ENCODE data around the gene SNX9. TPM values are rescaled to one million over a fixed set of nuclear protein-coding genes. Genes with fewer than 3 reads are reported as not detected.

The SNX9 gene
- total and polyA plus RNA-seq, 2 of the 4 experiments (the other 2 are of a cell fraction), result 35.3 to 41.2 TPM

- POLR2A ChIA-PET (ENCODE audit: unreplicated experiment), result no interaction called here
- BruUV-seq (replicated peaks), result no TSS peak
- Histone ChIP-seq H4K5ac (ENCODE audit: low read depth, low read length) (no peak overlapping the region), H2BK15ac (ENCODE audit: low read depth, low read length) (no peak overlapping the region), H3K4me2 (ENCODE audit: low read depth, low read length) (no peak overlapping the region), H2BK20ac (ENCODE audit: low read depth, low read length) (no peak overlapping the region), H3K27me3 (ENCODE audit: control insufficient read depth, insufficient read depth, low read length) (no peaks in the 10 kb centered on the region), H3K9me1 (ENCODE audit: insufficient read depth, low read length) (peaks cover 11% of the 10 kb centered on the region), H3K4me3 (ENCODE audit: insufficient read depth, low read depth, low read length) (no peak overlapping the region), H4K20me1 (ENCODE audit: insufficient read depth, low read length) (peaks cover 96% of the 10 kb centered on the region), H2AFZ (replicated peaks; ENCODE audit: low read length, poor library complexity) (no peak overlapping the region), H3K9ac (ENCODE audit: low read depth, low read length) (no peak overlapping the region), H3K18ac (ENCODE audit: low read depth, low read length) (no peak overlapping the region), H3K9me3 (ENCODE audit: control insufficient read depth, insufficient read depth, low read length) (peaks cover 11% of the 10 kb centered on the region), H3K23ac (ENCODE audit: low read depth, low read length) (no peak overlapping the region), H2BK120ac (ENCODE audit: low read depth, low read length) (no peak overlapping the region), H3K4ac (ENCODE audit: low read depth, low read length) (no peak overlapping the region), H2AK5ac (ENCODE audit: low read depth, low read length) (no peak overlapping the region), H3K4me1 (ENCODE audit: control insufficient read depth, insufficient read depth, low read length) (peaks cover 10% of the 10 kb centered on the region), H3K36me3 (ENCODE audit: control insufficient read depth, insufficient read depth, low read length) (no peaks in the 10 kb centered on the region), H4K8ac (ENCODE audit: low read depth in 2 of 2, low read length in 2 of 2) (no peak overlapping the region), H4K91ac (ENCODE audit: insufficient read depth, low read depth, low read length) (no peak overlapping the region), H3K79me1 (ENCODE audit: low read depth in 1 of 2, low read length in 2 of 2) (peaks cover 33 to 85% of the 10 kb centered on the region in 2 experiments), H3K56ac (ENCODE audit: extremely low read depth, insufficient read depth, low read length) (no peak overlapping the region), H2AK9ac (replicated peaks; ENCODE audit: low read depth, low read length, poor library complexity) (no peak overlapping the region), H3K27ac (ENCODE audit: insufficient read depth, low read length) (no peak overlapping the region), H3K14ac (replicated peaks; ENCODE audit: low read depth, low read length) (no peak overlapping the region), H2BK5ac (ENCODE audit: low read depth, low read length, poor library complexity, severe bottlenecking) (no peak overlapping the region)
- dilution Hi-C loops (cut with HindIII; ENCODE audit: low sequenced_read_pairs, unreplicated experiment) (no loop called here), in situ Hi-C loops (cut with MboI; ENCODE audit: low sequenced_read_pairs) (no loop called here), intact Hi-C loops (cut with micrococcal nuclease) (no loop called here)
- WGBS, 2 experiments (ENCODE audit: extremely low coverage in 2 of 2, insufficient read length in 1 of 2), result 92% methylated on average over 2 of the region's 4 CpGs; no CpG with 5 or more reads in 1 of the 2 experiments
- CTCF ChIA-PET, result interaction anchor here (0.5 kb wide), 1 partner anchor 34 kb away, joined by 3 read pairs; no protein-coding TSS in a partner anchor
- no peak for TF ChIP-seq USF2 (IDR thresholded peaks at IDR 0.05; ENCODE audit: low read depth, low read length)
- no peak for ATAC-seq (ENCODE audit: low read depth)
- no peak for DNase-seq
Observed at GRCh38 chr6:157850030-157850429, 27.0 kb downstream of the SNX9 start.

Data from IMR-90 (cell line).